HG02885 (cell line): ENCODE results near the gene RBM28.

Source experiments
- ATAC-seq: cut with Tn5 transposase; IDR thresholded peaks from one replicate; pipeline ENCODE4 v1.9.1; 2021; ENCODE audit warnings: mild to moderate bottlenecking; ENCODE audit not compliant: unreplicated experiment, poor library complexity

The RBM28 gene

DNA sequence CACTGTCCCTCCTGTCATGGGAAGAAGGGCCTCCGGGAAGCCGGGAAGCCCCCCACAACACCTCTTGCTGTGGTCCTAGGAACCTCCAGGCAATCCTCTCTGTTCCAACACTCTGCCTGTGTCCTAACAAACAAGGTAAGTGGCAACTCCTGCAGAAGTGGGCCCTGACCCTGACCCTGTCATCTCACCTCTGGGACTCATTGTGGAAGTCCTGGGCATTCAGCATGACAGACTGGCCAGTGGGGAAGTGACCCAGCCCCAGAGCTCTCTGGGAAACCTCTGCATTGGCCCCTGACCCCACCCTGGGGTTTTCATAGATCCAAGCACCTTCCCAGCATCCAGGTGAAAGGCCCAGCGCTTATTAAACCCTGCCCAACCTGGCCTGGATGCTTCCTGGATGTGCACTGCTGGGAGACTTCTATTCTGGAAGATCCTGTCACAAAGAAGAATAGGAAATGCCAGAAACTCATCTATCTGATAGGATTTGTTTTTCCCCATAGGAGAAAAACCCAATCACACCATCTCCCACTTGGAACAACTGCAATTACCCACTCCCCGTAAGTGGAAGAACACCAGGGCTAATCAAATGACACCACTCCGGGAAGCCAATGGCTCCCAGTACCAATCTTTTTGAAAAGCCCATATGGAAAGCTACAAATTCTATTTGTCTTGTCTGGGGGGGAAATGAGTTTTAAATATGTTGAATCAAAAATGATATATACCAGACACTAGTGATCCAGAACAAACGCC lies 78.4 kb downstream of the RBM28 start:
- ATAC-seq: no peak

DNA sequence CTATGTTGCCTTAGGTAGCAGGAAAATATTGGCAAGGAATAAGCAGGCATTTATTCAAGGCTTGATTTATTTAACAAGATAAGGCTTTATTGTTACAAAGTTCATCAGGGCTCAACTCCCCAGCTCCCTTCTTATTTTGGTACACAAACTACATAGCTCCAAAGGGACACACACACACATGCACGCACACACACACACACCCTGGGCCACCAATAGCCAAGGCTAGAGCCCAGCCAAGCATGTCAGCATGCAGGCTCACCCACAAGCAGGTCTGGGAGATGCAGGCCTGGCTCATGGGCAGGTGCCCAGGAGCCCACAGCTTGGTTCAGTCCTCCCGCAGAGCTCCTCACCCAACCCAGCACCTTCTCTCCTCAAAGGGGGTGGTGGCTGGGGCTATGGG lies 79.2 kb downstream of the RBM28 start:
- ATAC-seq: no peak

DNA sequence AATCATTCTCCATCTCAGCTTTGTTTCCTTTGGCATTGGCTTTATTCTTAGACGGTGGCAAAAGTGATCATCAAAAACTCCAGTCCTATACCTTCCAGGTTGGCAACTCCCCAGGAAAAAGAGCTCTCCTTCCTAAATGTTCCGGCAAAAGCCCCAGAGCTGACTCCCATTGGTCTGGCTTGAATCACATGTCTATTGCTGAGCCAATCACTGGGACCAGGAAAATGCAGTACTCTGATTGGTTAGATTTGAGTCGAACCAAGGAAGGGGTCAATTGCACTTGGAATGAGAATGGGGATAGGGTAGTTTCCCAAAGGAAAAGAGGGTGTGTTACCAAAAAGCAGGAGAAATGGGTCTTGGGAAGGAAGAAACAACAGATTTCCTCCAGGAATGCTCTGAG lies 80.3 kb downstream of the RBM28 start:
- no peak for ATAC-seq

DNA sequence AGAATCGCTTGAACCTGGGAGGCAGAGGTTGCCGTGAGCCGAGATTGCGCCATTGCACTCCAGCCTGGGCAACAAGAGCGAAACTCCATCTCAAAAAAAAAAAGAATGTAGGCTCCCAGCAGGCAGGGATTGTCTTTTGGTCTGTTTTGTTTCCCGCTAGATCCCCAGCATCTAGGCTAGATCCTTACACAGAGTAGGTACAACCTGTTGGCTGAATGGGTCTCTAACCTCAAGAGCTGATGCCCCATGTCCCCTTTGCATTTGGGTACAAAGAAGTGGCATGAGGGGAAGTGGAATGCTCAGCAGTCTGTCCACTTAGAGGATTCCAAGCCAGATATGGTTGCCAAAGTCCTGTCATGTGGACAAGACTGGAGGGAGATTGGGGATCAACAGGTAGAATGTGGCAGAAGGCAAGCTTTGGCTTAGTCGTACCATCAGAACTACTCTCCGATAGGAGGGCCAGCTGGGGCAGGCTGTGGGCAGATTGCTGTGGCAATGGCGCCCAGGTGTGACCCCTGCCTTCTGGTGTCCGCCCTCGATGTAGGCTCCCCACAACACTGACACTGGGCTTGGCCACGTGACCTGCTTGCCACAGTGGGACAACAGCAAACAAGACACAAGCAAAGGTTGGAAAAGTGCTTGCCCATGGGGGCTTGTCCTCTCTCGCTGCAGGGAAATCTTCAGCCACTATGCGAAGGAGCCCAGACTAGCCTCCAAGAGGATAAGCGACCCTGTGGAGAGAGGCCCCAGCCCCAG lies 81.3 kb downstream of the RBM28 start:
- no peak for ATAC-seq

DNA sequence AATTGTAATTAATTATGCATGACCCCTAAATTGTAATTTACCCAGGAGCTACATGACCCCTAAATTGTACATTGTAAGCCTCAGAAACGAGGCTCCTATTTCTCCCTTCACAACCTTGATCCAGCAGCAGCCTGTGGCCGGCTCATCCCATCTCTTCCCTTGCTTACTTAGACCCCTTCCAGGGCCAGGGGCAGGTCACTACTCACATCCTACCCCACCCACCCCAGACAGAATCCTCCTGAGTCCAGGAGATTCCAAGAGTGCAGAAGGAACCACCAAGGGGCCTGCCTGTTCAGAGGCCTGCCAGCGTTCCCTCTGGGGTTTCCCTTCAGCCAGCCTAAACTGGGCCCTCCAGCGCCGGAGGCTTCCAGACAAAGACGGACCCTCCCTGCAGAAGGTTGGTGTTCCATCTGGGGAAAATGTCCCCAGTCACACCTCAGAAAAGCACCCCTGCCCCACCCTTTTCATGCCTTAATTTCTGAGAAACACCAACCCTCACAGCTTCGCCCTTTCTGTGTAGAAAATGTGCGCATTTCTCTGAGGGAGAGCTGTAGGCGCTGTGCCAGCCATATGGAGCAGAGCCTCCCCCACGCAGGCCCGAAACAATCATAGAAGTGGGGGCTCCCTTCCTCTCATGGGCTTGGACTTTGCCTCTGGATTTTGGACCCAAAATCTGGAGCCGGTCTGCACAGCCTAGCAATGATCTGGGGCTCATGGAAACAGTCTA lies 83.5 kb downstream of the RBM28 start:
- ATAC-seq: no peak

DNA sequence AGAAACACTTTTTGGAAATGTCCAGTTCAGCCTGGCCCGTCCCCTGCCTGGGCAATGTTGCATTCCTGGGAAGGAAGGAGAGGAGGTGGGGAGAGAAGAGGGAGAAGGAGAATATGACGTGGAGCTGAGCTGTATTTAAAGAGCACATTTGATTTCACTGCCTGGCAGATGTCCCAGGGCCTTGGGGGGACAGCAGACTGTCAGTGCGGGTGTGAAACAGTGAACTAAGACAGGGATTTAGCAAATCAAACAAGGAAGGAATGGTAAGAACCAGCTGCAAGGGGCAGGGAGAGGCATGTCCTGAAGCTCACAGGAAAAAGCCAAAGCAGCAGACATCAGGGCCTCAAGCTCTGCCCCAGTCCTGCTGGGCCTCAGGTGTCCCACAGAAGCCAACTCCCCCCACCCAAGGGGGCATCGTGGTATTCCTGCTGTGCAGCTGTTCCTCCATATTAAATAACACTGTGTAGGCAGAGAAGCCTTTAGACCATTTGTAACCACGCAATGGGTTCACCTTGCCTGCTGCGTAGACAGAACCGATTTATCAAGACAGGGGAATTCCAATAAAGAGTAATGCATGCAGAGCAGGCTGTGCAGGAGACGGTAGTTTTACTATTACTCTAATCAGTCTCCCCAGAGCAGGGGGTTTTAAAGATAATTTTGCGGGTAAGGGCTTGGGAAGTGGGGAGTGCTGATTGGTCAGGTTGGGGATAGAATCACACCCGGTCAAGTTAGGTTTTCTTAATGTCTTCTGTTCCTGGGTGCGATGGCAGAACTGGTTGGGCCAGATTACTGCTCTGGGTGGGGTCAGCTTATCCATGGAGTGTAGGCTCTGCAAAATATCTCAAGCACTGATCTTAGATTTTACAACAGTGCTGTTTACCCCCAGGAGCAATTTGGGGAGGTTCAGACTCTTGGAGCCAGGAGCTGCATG lies 84.3 kb downstream of the RBM28 start:
- ATAC-seq: no peak

DNA sequence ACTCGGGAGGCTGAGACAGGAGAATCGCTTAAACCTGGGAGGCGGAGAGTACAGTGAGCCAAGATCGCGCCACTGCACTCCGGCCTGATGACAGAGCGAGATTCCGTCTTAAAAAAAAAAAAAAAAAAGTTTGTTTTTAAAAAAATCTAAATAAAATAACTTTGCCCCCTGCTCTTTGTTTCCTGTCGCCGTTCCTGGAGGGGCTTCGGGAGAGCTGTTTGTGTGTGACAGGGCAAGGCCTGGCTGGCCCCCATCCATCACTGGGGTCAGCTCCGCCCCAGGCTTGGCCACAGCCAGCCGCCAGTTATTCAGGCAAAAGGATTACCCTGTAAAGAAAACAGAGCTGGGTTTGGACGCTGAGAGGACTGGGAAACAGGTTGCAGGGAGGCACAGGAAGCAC lies 86.2 kb downstream of the RBM28 start:
- ATAC-seq: no peak

DNA sequence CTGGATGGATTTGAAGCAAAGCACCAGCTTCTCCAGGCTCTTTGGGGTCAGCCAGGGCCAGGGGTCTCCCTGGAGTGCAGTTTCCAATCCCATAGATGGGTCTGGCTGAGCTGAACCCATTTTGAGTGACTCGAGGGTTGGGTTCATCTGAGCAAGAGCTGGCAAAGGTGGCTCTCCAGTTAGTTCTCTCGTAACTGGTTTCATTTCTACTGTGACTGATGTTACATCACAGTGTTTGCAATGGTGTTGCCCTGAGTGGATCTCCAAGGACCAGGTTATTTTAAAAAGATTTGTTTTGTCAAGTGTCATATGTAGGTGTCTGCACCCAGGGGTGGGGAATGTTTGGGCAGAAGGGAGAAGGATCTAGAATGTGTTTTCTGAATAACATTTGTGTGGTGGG lies 88.4 kb downstream of the RBM28 start:
- no peak for ATAC-seq

DNA sequence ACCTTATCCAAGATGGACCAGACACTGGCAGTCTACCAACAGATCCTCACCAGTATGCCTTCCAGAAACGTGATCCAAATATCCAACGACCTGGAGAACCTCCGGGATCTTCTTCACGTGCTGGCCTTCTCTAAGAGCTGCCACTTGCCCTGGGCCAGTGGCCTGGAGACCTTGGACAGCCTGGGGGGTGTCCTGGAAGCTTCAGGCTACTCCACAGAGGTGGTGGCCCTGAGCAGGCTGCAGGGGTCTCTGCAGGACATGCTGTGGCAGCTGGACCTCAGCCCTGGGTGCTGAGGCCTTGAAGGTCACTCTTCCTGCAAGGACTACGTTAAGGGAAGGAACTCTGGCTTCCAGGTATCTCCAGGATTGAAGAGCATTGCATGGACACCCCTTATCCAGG lies 89.2 kb downstream of the RBM28 start:
- no peak for ATAC-seq

DNA sequence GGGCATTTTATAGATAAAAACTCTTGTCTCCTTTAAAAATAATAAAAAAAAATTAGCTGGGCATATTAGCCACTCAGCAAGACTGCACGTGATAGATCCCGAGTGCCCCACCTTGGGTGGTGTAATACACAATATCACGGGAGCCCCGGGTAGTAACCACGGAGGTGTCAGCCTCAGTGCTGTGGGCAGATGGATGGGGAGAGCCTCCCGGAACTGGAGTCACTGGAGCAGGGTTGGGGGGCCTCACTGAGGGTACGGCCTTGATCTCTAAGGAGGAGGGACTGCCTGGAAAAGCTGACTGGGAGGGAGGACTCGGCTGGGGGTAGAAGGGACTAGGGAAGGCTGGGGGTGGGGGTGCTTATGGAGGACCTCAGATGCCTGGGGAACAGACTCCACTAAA lies 90.0 kb downstream of the RBM28 start:
- ATAC-seq: no peak

DNA sequence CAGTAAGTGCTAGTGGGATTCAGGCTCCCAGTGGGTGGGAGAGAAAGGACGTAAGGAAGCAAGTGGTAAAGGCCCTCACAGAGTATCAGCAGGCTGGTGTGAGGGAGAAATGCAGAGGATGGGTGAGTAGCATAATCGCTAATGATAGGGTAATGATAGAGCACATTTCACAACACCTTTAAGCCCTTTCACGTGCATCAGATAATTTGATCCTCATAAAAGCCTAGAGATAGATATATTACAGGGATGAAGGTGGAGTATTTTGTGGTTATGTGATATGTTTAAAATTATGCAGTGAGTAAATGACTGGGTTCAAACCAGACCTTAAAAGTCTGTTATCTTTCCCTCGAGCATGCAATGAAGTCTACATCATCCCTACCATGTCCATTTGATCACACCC lies 92.4 kb downstream of the RBM28 start:
- ATAC-seq: no peak
